Measurements from ENCODE around the gene KCNJ9. TPM values are rescaled to one million over a fixed set of nuclear protein-coding genes. Genes with fewer than 3 reads are reported as not detected.

Gene KCNJ9
- total and polyA plus RNA-seq, 2 of the 4 experiments (the other 2 are of a cell fraction): not detected

DNA sequence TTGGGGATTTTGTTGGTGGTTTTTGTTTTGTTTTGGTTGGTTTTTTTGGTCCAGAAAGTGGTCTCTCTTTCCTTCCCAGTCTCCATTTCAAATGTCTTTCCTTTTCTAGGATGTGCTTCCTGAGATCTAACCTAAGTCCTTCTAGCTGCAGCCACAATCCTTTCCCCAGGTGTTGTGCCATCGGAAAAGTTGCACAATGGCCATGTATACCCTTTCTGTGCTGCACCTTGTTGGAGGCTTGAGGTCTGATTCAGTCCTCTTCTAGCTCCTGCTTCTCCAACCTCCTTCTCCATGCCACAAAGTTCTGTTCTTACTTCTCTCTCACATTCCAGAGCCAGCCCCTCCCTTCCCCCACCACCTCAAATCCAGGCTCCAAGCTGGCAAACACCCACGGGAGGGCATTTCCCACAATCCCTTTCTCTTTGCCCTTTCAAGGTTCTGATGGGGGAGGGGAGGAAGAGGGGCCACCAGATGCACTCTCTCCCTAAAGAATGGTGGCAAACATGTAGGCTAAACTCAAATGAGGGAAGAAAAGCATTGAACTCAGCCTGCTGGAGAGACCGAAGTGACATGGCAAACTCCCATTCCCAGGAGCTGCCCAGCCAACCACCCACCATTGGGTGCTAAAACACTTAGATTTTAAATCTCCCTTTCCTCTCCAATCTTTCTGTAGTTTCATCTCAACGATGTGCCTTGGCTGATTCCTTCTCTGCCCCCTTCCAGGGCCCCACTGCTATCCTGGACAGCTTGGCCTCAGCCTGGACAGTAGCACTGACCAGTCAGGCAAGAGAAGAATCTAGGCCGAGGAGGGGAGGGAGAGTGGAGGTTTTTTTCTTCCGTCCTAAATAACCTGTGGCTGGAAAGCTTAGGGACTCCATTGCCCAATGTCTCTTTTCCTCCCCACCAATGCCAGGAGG is 14.3 kb upstream of the KCNJ9 start:
- ATAC-seq (ENCODE audit: low read depth) (no peak), DNase-seq (no peak)
- H3K9ac ChIP-seq (ENCODE audit: low read depth, low read length): no peak overlapping the region
- no peak overlapping the region for H3K56ac ChIP-seq (ENCODE audit: extremely low read depth, insufficient read depth, low read length)
- H2AK9ac ChIP-seq (replicated peaks; ENCODE audit: low read depth, low read length, poor library complexity): no peak overlapping the region
- WGBS, 2 experiments (ENCODE audit: extremely low coverage in 2 of 2, insufficient read length in 1 of 2): no CpG with 5 or more reads among the region's 6 CpGs
- no peaks in the 10 kb centered on the region for H3K79me1 ChIP-seq (ENCODE audit: low read depth in 1 of 2, low read length in 2 of 2)
- H3K36me3 ChIP-seq (ENCODE audit: control insufficient read depth, insufficient read depth, low read length): no peaks in the 10 kb centered on the region
- no peak overlapping the region for H3K27ac ChIP-seq (ENCODE audit: insufficient read depth, low read length)
- H2BK120ac ChIP-seq (ENCODE audit: low read depth, low read length): no peak overlapping the region
- H4K20me1 ChIP-seq (ENCODE audit: insufficient read depth, low read length): no peaks in the 10 kb centered on the region
- TF ChIP-seq SMC3 (IDR thresholded peaks at IDR 0.05; ENCODE audit: low read depth, low read length) (no peak), NFE2L2 (IDR thresholded peaks at IDR 0.05; ENCODE audit: low read depth, low read length) (no peak), MAZ (IDR thresholded peaks at IDR 0.05; ENCODE audit: borderline replicate concordance, low read depth, low read length) (no peak), BHLHE40 (IDR thresholded peaks at IDR 0.05; ENCODE audit: low read depth, low read length) (no peak), CHD1 (IDR thresholded peaks at IDR 0.05; ENCODE audit: low read depth, low read length) (no peak), MXI1 (IDR thresholded peaks at IDR 0.05; ENCODE audit: borderline replicate concordance, low read depth, low read length) (no peak), RCOR1 (IDR thresholded peaks at IDR 0.05; ENCODE audit: insufficient replicate concordance, low read length) (no peak), CEBPB (IDR thresholded peaks at IDR 0.05; ENCODE audit: low read depth, low read length) (no peak), FOS (IDR thresholded peaks at IDR 0.05; ENCODE audit: low read depth, low read length) (no peak), POLR2A (IDR thresholded peaks at IDR 0.05; ENCODE audit: low read depth, low read length) (no peak)
- TF ChIP-seq, protein P1, sequence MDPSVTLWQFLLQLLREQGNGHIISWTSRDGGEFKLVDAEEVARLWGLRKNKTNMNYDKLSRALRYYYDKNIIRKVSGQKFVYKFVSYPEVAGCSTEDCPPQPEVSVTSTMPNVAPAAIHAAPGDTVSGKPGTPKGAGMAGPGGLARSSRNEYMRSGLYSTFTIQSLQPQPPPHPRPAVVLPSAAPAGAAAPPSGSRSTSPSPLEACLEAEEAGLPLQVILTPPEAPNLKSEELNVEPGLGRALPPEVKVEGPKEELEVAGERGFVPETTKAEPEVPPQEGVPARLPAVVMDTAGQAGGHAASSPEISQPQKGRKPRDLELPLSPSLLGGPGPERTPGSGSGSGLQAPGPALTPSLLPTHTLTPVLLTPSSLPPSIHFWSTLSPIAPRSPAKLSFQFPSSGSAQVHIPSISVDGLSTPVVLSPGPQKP (IDR thresholded peaks at IDR 0.05; ENCODE audit: borderline replicate concordance, low read depth, low read length): no peak
- TF ChIP-seq, protein P2, sequence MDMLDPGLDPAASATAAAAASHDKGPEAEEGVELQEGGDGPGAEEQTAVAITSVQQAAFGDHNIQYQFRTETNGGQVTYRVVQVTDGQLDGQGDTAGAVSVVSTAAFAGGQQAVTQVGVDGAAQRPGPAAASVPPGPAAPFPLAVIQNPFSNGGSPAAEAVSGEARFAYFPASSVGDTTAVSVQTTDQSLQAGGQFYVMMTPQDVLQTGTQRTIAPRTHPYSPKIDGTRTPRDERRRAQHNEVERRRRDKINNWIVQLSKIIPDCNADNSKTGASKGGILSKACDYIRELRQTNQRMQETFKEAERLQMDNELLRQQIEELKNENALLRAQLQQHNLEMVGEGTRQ (IDR thresholded peaks at IDR 0.05; ENCODE audit: low read depth, low read length): no peak
- TF ChIP-seq, protein P3, sequence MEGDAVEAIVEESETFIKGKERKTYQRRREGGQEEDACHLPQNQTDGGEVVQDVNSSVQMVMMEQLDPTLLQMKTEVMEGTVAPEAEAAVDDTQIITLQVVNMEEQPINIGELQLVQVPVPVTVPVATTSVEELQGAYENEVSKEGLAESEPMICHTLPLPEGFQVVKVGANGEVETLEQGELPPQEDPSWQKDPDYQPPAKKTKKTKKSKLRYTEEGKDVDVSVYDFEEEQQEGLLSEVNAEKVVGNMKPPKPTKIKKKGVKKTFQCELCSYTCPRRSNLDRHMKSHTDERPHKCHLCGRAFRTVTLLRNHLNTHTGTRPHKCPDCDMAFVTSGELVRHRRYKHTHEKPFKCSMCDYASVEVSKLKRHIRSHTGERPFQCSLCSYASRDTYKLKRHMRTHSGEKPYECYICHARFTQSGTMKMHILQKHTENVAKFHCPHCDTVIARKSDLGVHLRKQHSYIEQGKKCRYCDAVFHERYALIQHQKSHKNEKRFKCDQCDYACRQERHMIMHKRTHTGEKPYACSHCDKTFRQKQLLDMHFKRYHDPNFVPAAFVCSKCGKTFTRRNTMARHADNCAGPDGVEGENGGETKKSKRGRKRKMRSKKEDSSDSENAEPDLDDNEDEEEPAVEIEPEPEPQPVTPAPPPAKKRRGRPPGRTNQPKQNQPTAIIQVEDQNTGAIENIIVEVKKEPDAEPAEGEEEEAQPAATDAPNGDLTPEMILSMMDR (conservative IDR thresholded peaks at IDR 0.05; ENCODE audit: low read depth, low read length): no peak
- no peak overlapping the region for H2BK15ac ChIP-seq (ENCODE audit: low read depth, low read length)
- H3K14ac ChIP-seq (replicated peaks; ENCODE audit: low read depth, low read length): no peak overlapping the region
- no peak overlapping the region for H2AFZ ChIP-seq (replicated peaks; ENCODE audit: low read length, poor library complexity)
- no peak overlapping the region for H3K4me2 ChIP-seq (ENCODE audit: low read depth, low read length)
- in situ Hi-C loops (cut with MboI; ENCODE audit: low sequenced_read_pairs): no loop called here
- H4K5ac ChIP-seq (ENCODE audit: low read depth, low read length): no peak overlapping the region
- no TSS peak for BruUV-seq (replicated peaks)
- peaks cover 75% of the 10 kb centered on the region for H3K27me3 ChIP-seq (ENCODE audit: control insufficient read depth, insufficient read depth, low read length)
- H2BK5ac ChIP-seq (ENCODE audit: low read depth, low read length, poor library complexity, severe bottlenecking): no peak overlapping the region
- dilution Hi-C loops (cut with HindIII; ENCODE audit: low sequenced_read_pairs, unreplicated experiment): no loop called here
- intact Hi-C loops (cut with micrococcal nuclease): no loop called here
- no peak overlapping the region for H3K4ac ChIP-seq (ENCODE audit: low read depth, low read length)
- POLR2A ChIA-PET (ENCODE audit: unreplicated experiment): no interaction called here
- no peaks in the 10 kb centered on the region for H3K4me1 ChIP-seq (ENCODE audit: control insufficient read depth, insufficient read depth, low read length)
- no peaks in the 10 kb centered on the region for H3K9me1 ChIP-seq (ENCODE audit: insufficient read depth, low read length)
- H2BK20ac ChIP-seq (ENCODE audit: low read depth, low read length): no peak overlapping the region
- H3K18ac ChIP-seq (ENCODE audit: low read depth, low read length): no peak overlapping the region
- no peak overlapping the region for H4K91ac ChIP-seq (ENCODE audit: insufficient read depth, low read depth, low read length)
- CTCF ChIA-PET: interaction anchor here (1.2 kb wide), 1 partner anchor 9 kb away, joined by 3 read pairs; no protein-coding TSS in a partner anchor
- no peak overlapping the region for H2AK5ac ChIP-seq (ENCODE audit: low read depth, low read length)
- H4K8ac ChIP-seq (ENCODE audit: low read depth in 2 of 2, low read length in 2 of 2): no peak overlapping the region
- H3K23ac ChIP-seq (ENCODE audit: low read depth, low read length): no peak overlapping the region
- H3K9me3 ChIP-seq (ENCODE audit: control insufficient read depth, insufficient read depth, low read length): no peaks in the 10 kb centered on the region
- no peak overlapping the region for H3K4me3 ChIP-seq (ENCODE audit: insufficient read depth, low read depth, low read length)

All from IMR-90 (cell line).